Measurements from ENCODE around the gene CEBPE.

Gene CEBPE

DNA sequence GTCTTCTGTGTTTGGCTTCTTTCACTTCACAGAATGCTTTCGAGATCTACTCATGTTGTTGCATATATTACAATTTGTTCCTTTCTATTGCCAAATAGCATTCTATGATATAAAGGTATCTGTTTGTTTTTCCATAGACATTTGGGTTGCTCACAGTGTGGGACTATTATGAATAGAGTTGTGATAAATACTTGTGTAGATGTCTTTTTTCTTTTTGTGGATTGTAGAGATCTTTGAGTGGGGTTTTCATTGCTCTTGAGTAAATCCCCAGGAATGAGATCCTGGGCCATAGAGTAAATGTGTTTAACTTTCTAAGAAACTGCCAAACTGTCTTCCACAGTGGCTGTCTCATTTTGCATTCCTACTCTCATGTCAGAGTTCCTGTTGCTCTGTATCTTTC, 24.9 kb upstream of the CEBPE start:
- DNase-seq (ENCODE audit: low spot score), result no peak

DNA sequence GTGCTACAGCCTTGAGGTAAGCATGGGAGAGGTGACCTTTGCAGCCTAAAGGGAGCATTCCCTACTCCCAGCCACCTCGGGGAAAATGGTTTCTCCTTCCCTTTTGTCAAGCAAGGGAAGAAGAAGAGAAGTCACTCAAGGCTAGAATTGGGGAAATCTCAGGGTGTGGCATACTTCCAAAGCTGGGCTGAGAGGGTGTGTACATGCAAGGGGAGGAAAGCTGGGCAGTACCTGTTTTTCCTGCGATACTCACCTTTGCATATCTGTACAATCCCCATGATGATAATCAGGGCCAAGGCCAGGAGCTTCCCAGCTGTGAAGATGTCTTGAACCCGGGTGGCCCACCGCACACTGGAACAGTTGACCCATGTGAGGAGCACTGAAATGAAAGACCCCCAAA, 23.8 kb upstream of the CEBPE start:
- DNase-seq (ENCODE audit: low spot score), result no peak

DNA sequence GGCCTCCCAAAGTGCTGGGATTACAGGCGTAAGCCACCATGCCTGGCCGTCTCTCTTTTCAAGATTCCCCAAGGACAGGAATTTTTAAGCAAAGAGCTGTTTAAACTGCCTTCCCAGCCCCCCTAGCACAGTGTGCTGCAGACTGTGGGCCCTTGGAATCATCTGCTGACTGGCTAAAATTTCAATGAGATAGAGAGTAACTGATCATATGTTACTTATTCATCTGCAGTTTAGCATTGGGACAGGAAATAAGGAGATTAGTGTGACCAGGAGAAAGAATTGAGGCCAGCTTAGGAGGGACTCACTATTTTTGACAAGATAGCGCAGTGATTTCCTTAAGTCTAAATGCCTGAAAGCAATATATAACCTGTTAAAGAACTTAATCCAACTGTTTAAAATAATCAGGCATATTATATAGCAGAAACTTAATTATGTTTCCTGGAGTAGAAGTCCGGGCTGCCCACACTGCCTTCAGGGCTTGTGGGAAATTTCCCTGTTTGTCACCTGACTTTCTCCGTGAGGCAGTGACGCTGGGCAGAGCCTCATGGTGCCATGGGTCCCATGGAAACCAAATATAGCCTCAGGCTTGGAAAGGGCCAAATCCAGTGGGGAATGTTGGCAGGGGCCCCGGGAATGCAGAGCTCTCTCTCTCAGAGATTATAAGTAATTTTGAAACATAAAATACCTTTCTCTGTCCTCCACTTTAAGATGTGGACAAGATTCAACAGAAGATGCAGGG, 22.8 kb upstream of the CEBPE start:
- DNase-seq (ENCODE audit: low spot score), result peak; percentile 82

DNA sequence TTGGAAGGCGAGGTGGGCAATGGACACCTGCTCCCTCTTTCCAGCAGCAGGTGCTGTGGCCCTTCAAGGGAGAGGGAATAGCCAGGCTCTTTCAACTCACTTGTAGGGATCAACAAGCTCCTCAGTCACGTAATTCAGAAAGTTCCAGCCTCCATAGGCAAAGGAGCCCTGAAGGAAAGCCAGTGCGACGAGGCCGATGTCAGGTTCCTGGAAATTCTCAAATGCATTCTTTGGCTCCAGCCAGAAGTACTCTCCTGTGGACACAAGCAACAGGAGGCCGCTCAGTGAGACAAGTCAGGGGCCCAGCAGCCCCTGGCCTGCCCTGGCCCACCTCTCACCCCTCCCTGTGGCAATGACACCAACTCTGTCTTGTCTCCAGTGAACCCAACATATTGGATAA, 21.3 kb upstream of the CEBPE start:
- DNase-seq (ENCODE audit: low spot score), result no peak

DNA sequence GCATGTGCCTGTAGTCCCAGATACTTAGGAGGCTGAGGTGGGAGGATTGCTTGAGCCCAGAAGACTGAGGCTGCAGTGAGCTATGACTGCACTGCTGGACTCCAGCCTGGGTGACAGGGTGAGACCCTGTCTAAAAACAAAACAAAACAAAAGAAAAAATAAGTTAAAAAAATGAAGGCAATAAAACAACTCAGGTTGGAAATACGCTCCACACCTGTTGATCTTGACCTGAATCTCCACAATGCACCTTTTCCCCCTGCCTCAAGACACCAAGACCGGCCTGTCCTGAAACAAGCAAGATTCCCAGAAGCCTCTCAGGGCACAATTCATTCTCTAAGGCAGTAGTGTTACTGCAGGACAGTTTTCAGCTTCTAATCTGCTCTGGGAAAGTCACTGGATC, 20.8 kb upstream of the CEBPE start:
- no peak for DNase-seq (ENCODE audit: low spot score)

DNA sequence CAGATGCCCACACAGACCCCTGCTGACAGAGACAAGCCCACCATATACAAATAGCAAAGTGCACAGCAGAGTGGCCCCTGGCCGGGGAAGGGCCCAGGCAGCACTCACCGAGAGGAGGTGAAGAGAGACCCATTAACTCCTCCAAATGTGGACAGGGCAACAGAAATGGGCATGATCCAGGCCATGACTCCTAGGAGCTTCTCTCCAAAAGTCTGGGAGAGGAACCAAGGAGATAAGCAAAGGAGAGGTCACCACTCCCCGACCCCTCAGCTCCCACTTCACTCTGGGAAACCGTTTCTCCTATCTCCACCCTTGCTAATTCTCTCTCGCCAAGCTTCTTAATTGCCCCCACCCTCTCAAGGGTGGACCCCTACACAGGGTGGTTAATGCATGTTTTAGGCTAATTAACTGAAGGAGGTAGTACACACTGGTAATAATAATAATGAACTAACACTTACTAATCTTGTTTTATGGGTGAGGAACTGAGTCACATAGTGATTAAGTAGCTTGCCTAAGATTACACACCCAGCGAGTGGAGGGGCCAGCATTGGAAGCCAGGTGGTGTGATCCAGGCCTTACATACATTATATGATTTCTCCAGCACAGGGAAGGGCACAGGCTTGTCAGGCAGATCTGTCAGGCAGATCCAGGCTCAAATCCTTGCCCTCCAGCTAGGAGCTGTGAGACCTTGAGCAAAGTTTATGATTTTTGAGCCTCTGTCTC, 18.9 kb upstream of the CEBPE start:
- no peak for DNase-seq (ENCODE audit: low spot score)

DNA sequence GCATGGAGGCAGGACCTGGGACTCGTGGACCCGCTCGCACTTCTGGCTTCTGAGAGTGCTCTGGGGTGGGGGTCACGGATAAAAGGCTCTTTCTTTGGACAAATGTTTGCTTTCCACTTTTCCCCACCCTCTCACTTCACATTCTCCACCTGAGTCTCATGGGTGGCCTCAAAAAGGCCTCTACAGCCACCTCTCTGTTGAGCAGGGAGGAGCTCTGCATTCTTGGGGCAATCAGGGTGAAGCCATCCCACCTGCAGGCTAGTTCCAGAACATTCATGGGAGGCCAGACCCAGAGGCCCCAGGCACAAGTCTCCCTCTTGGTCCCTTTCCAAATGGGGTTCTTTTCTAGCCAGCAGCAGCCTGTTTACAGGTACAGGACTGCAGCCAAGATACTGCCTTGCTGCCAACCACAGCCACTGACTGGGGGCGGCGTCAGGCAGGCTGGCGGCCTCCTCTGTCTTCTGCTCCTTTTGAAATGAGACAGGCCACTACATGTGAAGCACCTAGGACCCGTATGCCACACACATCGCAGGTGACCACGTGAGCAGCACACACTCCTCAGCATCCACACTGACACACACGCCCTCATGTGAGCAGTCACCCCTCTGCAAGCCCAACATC, 18.2 kb upstream of the CEBPE start:
- no peak for DNase-seq (ENCODE audit: low spot score)

DNA sequence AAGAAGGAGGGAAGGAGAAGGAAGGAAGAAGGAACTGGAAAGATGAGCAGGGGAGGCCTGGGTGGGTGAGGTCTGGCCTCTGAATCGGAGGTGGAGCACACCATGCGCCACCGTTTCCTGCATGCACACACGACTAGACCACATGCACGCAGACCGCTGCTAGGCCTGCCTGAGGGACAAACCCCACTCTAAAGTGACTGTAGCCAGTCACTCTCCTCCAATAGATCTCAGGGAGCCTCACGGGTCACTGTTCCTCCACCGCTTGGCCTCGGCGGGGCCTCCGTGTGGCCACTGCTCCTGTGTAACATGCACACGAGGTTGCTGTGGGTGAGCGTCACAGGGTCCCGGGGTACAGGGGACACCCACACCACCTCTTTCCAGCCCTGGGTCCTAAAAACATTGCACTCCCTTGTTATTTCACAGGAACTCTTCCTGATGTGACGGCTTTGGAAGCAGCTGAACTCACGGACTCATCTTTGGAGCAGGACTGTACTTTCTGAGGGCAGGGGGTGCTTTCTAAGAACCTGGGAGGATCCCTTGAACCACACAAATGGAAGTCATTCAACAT, 17.6 kb upstream of the CEBPE start:
- no peak for DNase-seq (ENCODE audit: low spot score)

DNA sequence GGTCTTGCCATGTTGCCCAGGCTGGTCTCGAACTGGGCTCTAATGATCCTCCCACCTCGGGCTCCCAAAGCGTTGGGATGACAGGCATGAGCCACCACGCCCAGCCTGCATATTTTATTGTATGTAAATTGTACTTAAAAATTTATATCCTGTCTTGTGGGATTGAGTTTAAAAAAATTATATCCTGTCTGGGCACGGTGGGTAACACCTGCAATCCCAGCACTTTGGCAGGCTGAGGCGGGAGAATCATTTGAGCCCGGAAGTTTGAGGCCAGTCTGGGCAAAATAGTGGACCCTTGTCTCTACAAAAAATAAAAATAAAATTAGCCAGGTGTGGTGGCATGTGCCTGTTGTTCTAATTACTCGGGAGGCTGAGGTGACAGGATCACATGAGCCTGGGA, 13.9 kb upstream of the CEBPE start:
- no peak for DNase-seq (ENCODE audit: low spot score)

DNA sequence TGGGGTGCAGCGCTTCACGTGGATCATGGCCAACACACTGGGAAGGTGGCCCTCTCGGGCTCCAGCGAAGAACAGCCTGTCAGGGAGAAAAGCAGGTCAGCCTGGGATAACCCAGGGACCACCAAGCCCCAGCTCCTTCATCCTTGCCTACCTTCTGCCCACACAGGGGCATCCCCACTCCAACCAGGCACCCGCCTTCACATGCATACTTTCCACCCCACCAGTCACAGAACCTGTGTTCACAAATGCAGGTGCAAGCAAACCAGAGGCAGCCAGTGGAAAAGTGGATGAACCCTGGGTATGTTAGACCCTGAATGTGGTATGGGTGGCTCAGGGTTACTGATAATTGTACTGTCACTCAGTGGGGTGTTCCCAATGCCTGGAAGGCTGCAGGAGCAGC, 12.4 kb upstream of the CEBPE start:
- no peak for DNase-seq (ENCODE audit: low spot score)

DNA sequence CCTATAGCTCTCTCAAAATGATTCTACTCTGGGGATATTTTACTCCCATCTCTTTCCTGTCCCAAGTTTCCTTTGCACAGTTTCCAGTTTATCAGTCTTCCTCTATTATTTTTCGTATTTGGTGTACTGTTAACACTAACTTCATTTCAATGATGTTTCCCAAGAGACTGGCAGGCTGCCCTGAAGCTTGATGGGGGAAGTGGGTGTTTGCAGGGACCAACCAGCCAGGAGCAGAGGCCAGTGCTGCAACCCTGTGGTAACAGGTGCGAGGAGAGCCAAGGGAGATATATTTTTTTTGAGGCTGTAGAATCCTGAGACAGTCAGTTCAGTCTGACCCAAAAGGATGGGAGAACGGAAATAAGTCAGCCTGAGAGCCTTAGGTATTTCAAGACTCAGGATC, 11.8 kb upstream of the CEBPE start:
- DNase-seq (ENCODE audit: low spot score), result no peak

DNA sequence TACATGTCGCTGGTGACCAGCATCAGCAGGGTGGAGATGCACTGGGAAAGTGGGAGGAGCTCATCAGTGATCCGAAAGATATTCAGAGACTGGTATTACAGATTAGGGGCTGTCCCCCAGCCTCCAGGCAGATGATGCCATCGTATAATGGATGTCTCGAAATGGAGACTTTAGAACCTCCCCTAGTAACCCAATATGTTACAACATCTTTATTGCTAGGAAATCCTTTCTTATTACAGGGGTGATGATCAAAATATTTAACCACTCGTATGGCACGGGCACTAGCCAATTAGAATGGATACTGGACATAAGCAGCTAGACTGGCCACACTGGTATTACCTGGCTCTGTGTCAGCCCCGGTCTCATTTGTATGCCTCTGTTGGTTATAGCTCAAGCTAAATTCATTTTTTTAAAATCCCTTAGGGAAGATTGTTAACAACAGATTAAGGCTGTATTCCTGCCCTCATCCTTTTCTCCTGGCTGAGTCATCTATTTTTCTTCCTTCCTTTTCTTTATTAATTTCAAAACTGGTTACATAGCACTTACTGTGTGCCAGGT, 10.8 kb upstream of the CEBPE start:
- no peak for DNase-seq (ENCODE audit: low spot score)

DNA sequence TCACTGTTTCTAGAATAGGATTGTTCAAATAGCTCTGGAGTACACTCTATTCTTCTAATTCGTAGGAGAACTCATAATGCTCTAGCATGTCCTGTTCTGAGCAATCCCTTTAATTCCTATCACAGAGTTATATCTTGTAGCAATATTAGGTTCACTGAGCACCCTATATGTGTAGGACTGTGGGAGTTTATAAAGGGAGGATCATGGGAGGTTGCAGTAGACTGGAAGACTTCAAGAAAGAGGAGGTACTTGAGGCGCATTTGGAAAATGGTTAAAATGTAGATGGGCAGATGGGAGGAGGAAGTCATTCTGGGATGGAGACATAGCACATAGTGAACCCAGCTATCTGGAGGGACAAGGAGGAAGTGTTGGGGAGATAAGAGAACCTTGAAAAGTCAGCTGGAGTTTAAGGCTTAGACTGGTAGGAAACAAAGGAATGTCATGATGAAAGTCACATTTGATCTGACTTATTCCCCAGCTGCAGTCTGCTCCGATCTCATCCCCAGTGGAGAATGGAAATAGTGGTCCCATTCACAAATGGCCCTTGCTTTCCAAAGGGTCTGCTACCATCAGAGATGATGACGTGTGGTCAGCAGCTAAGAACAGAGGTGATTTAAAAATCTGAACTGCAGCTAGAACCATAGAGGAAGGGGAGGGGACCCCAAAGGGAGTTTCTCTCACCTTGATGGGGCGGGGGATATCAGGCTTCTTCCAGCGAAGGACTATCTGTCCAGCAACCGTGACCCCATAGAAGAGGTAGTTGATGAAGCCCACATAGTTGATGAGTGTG, 10.1 kb upstream of the CEBPE start:
- DNase-seq (ENCODE audit: low spot score), result no peak

DNA sequence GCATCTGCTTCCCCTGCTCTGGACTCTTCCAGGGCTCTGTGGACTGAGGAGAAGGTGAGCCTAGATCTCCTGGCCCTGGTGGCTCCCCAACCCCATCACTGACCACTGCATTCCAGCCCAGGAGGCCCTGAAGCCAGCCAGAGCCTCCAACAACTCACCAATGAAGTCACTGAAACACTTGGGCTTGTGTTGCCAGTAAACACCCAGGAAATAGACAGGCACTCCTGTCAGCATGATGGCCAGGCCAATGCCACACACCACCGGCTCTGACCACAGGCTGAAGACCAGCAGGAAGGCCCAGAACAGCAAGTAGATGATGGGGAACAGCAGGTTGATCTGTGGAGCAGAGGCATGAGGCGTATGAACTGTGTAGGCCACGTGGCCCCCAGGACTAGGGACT, 8.8 kb upstream of the CEBPE start:
- DNase-seq (ENCODE audit: low spot score), result no peak

DNA sequence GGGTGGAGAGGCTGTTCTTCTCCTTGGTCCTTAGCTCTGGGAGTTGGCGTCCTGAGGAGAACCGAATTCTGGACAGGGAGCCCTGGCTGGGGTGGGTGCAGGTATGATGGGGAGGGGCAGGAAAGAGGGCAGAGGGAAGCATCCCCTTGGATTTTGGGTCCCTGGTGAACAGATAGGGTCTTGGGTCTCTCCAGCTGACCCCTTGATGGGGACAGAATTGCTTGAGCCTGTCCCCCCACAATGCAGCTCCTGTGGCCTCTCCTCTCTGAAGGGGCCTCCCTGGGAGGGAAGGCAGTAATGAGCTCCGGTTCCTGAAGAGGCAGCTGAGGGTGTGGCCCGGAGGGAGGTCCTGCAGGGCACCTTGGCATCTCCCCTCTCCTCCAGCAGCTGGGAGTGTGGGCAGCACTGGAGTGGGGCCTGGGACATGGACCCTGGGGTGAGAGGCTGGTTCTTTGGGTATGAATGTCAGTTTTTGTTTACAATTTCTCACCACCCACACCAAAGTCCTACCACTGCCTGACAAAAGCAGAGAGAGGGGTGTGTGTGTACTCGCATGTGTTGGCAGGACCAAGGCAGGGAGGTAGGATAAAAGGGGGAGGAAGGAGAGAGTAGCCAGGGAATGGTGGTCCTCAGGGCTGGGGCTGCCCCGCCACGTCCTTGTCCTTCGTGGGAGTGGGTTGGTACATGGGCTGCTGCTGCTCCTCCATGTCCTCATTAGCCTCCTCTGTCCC, 7.7 kb upstream of the CEBPE start:
- DNase-seq (ENCODE audit: low spot score), result no peak

DNA sequence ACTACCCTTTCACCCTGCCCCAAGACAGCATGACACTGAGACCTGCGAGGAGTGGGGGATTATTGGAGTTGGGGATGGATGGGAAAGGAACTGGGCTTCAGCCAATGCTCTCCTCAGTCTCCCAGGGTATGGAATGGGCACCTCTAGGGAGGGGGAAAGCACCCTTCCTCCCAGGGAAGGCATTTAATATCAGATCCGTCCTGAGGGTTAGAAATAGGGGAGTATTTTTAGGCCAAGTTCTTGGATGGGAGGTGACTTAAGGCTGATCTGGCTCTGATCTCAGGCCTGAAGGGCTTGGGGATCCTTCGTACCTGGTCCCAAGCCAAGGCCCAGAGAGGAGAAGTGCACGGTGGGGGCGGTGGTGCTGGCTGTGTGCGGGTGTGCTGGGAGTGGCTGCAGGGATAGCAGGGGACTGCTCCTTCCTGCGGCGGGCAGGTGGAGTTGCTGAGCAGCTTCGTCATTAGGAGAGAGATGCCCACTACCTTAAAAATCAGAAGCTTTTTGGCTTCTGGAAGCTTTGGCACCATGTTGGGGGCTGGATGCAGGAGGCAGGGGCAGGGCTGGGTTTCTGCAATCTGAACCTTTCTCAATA, 7.0 kb upstream of the CEBPE start:
- no peak for DNase-seq (ENCODE audit: low spot score)

DNA sequence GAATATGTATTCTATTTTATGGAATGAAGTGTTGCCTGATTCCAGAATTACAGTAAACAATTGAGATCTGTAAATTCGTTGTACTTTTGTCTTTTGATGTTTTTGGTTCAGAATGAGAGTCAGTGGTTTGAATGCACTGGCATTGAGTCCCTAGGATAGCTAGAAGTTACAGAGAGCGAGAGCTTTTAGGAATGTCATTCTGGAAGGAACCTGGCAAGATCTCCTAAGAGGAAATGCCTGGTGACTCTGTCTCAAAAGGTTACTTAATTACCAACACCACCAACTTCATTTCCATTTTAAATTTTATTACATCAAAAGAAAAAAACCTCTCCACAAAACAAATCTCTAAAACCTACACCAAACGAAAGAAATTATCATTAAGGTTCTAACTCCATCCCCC, 6.0 kb upstream of the CEBPE start:
- peak; percentile 59 for DNase-seq (ENCODE audit: low spot score)

DNA sequence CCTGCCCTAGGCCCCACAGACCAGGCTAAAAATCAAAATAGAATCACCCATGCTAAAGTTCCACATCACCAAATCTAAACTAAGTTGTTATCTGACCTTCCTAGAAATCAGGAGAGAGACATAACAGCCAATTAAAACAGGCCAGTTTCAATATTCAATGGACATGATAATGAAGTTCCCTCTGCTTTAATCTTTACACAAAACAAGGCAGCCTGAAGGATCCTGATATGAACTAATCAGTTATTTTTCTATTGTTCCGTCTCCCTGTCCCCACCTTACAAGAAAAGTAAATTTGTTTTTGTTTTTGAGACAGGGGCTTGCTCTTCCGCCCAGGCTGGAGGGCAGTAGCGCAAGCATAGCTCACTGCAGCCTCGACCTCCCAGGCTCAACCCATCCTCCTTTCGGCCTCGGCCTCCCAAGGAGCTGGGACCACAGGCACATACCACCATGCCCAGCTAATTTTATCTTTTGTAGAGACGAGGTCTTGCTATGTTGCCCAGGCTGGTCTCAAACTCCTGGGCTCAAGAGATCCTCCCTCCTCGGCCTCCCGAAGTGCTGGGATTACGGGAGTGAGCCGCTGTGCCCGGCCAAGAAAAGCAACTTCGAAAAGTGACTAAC, 5.4 kb upstream of the CEBPE start:
- no peak for DNase-seq (ENCODE audit: low spot score)

DNA sequence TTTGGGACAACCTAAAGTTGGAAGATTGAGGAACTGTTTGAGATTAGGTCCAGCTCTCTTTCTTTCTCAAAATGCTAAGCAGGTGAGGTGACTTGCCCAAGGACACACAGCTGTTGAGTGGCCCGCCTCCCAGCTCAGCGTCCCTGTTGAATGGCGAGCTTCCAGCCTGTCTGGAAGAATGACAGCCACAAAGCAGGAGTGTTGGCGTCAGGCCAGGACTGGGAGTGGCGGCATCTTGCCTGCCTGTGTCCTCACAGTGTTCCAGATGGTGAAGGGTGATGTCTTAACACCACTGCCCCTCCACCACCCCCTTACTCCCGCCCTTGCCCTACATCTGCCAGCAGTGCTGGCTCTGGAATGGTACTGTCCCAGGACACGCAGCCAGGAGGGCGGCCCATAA, 4.4 kb upstream of the CEBPE start:
- peak; percentile 52 for DNase-seq (ENCODE audit: low spot score)

DNA sequence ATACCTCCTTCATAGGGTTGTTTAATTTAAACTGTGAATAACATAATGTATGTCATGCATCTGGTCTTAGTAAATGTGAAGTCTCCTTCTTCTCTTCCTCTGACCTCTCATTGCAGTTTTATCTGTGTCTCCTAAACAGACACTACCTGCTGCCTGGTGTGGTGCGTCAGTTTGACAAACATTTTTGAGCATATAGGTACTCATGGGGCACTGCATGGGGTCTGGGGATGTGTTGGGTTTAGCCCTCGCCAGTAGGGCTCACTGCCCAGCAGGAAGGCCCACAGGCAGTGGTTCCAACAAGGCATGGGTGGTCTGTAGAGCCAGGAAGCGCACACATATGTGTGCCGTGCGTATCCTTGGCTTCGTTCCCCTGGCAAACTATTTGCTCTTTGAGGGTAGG, 3.0 kb upstream of the CEBPE start:
- no peak for DNase-seq (ENCODE audit: low spot score)
